DLD1 (cell line): ENCODE results near the gene EPHB2.

Source experiments
- in situ Hi-C: cut with HindIII; loops from 2 replicates; pipeline ENCODE4 v1.10.0; 2017; ENCODE audit warnings: low sequenced_read_pairs

Gene EPHB2

GRCh38 chr1:22717037-22717760 lies 6.6 kb downstream of the EPHB2 start:
- in situ Hi-C loops = loop anchor here (25.0 kb wide), 1 partner anchor 170 kb away; no protein-coding TSS in a partner anchor

- in situ Hi-C loops = loop anchor here (25.0 kb wide), 1 partner anchor 166 kb away; no protein-coding TSS in a partner anchor
Observed at GRCh38 chr1:22721122-22721873, 10.7 kb downstream of the EPHB2 start.

GRCh38 chr1:22722901-22723550 lies 12.4 kb downstream of the EPHB2 start:
- in situ Hi-C loops = loop anchor here (25.0 kb wide), 1 partner anchor 164 kb away; no protein-coding TSS in a partner anchor

GRCh38 chr1:22727873-22728272 lies 17.2 kb downstream of the EPHB2 start:
- in situ Hi-C loops = no loop called here

GRCh38 chr1:22728751-22729399 lies 18.2 kb downstream of the EPHB2 start:
- in situ Hi-C loops = no loop called here

GRCh38 chr1:22729400-22729773 lies 18.7 kb downstream of the EPHB2 start:
- in situ Hi-C loops = no loop called here

GRCh38 chr1:22729912-22730311 lies 19.3 kb downstream of the EPHB2 start:
- in situ Hi-C loops = no loop called here

GRCh38 chr1:22731924-22732720 lies 21.5 kb downstream of the EPHB2 start:
- in situ Hi-C loops = no loop called here

GRCh38 chr1:22733643-22734042 lies 23.0 kb downstream of the EPHB2 start:
- in situ Hi-C loops = no loop called here

- in situ Hi-C loops = no loop called here
Observed at GRCh38 chr1:22736501-22737080, 26.0 kb downstream of the EPHB2 start.

GRCh38 chr1:22737374-22738068 lies 26.9 kb downstream of the EPHB2 start:
- in situ Hi-C loops = no loop called here

- in situ Hi-C loops = no loop called here
Observed at GRCh38 chr1:22738069-22738435, 27.4 kb downstream of the EPHB2 start.

- in situ Hi-C loops = no loop called here
Observed at GRCh38 chr1:22738522-22738921, 27.9 kb downstream of the EPHB2 start.

GRCh38 chr1:22739648-22740385 lies 29.2 kb downstream of the EPHB2 start:
- in situ Hi-C loops = no loop called here

GRCh38 chr1:22741118-22741517 lies 30.5 kb downstream of the EPHB2 start:
- in situ Hi-C loops = no loop called here

GRCh38 chr1:22745669-22746585 lies 35.3 kb downstream of the EPHB2 start:
- in situ Hi-C loops = no loop called here

GRCh38 chr1:22747021-22747734 lies 36.5 kb downstream of the EPHB2 start:
- in situ Hi-C loops = no loop called here
